ENCODE data around the gene DNAAF5. TPM values are rescaled to one million over a fixed set of nuclear protein-coding genes. Genes with fewer than 3 reads are reported as not detected.

DNAAF5 gene
- total and polyA plus RNA-seq, 9 of the 15 experiments (the other 6 are each of a cell fraction or from before 2014, with no cell fraction given), result 3.1 to 69.7 (median 19.1) TPM

GRCh38 chr7:801940-802381 is 75.5 kb downstream of the DNAAF5 start:
- Histone ChIP-seq H4K20me1 (replicated peaks; ENCODE audit: control insufficient read depth, insufficient read depth, low read length) (no peaks in the 10 kb centered on the region), H3K79me2 (ENCODE audit: control insufficient read depth, insufficient read depth, low read length) (no peaks in the 10 kb centered on the region), H3K9me3 (replicated peaks; ENCODE audit: control insufficient read depth, insufficient read depth, low read depth, low read length) (no peaks in the 10 kb centered on the region; the same call in 1 of the 2 replicates), H3K9ac (ENCODE audit: insufficient read depth in 1 of 2, low read depth in 2 of 2, low read length in 2 of 2) (peak overlapping the region in 1 of 2 experiments; percentile 71; a peak in 2 of 4 replicates), H3K36me3 (ENCODE audit: control insufficient read depth, insufficient read depth, low read length) (no peaks in the 10 kb centered on the region), H3K9me1 (ENCODE audit: control insufficient read depth, insufficient read depth, low read length) (no peaks in the 10 kb centered on the region), H3K4me3 (no peak overlapping the region), H2AFZ (ENCODE audit: low read depth, low read length) (no peak overlapping the region), H3K4me2 (ENCODE audit: insufficient read depth, low read length) (no peak overlapping the region), H3K27ac (ENCODE audit: extremely low read depth, low read depth, low read length) (no peak overlapping the region), H3K4me1 (replicated peaks in 1 of 2; ENCODE audit: control insufficient read depth in 2 of 2, insufficient read depth in 2 of 2, low read length in 2 of 2) (peaks cover 0 to 4% of the 10 kb centered on the region in 2 experiments; a peak in 2 of 5 replicates), H3K27me3 (ENCODE audit: control insufficient read depth in 2 of 2, insufficient read depth in 2 of 2, low read length in 2 of 2) (no peaks in the 10 kb centered on the region)
- POLR2A ChIA-PET, result no interaction called here
- no peak for FAIRE-seq
- WGBS (ENCODE audit: insufficient coverage, low coverage, missing lambda C conversion rate), result 54% methylated on average over 14 of the region's 19 CpGs
- intact Hi-C loops (cut with micrococcal nuclease) (no loop called here), in situ Hi-C loops (cut with MboI) (no loop called here)
- CTCF ChIA-PET (ENCODE audit: low intra/inter-chr PET ratio), result no interaction called here
- DNase-seq (ENCODE audit: extremely low read depth in 1 of 4, low spot score in 3 of 4), result no peak
- TF ChIP-seq LCOR (CRISPR knock-in tag; IDR thresholded peaks at IDR 0.05), result no peak
- TF ChIP-seq NFIC (IDR thresholded peaks at IDR 0.05), result 0 out of 2 replicates have a peak, but pooled peaks have one; percentile 18
- TF ChIP-seq CBFB (CRISPR knock-in tag; IDR thresholded peaks at IDR 0.05), result no peak
- no peak for ATAC-seq
- BruUV-seq (replicated peaks), result no TSS peak

DNA sequence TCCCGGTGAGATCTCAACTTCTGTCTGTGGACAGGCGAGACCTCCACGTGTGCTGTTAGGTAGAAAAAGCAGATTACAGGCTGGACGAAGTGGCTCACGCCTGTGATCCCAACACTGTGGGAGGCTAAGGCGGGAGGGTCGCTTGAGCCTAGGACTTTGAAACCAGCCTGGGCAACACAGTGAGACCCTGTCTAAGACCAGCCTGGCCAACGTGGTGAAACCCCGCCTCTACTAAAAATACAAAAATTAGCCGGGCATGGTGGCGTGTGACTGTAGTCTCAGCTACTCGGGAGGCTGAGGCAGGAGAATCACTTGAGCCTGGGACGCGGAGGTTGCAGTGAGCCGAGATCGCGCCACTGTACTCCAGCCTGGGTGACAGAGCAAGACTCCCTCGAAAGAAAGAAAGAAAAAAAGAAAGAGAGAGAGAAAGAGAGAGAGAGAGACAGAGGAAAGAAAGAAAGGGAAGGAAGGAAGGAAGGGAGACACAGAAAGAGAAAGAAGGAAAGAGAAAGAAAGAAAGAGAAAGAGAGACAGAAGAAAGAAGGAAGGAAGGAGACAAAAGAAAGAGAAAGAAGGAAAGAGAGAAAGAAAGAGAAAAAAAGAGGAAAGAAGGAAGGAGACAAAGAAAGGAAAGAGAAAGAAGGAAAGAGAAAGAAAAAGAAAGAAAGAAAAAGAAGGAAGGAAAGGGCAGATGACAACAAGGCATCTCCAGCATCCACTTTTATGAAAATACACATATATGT is 76.2 kb downstream of the DNAAF5 start:
- POLR2A ChIA-PET, result no interaction called here
- Histone ChIP-seq H3K9me1 (ENCODE audit: control insufficient read depth, insufficient read depth, low read length) (no peaks in the 10 kb centered on the region), H3K4me1 (replicated peaks in 1 of 2; ENCODE audit: control insufficient read depth in 2 of 2, insufficient read depth in 2 of 2, low read length in 2 of 2) (peaks cover 0 to 4% of the 10 kb centered on the region in 2 experiments; a peak in 2 of 5 replicates), H3K27me3 (ENCODE audit: control insufficient read depth in 2 of 2, insufficient read depth in 2 of 2, low read length in 2 of 2) (no peaks in the 10 kb centered on the region), H3K79me2 (ENCODE audit: control insufficient read depth, insufficient read depth, low read length) (no peaks in the 10 kb centered on the region), H3K9ac (ENCODE audit: insufficient read depth in 1 of 2, low read depth in 2 of 2, low read length in 2 of 2) (0 out of 4 replicates have a peak overlapping the region, but pooled peaks of 1 of the 2 experiments have one; percentile 71), H3K9me3 (replicated peaks; ENCODE audit: control insufficient read depth, insufficient read depth, low read depth, low read length) (no peaks in the 10 kb centered on the region; the same call in 1 of the 2 replicates), H3K27ac (ENCODE audit: extremely low read depth, low read depth, low read length) (no peak overlapping the region), H2AFZ (ENCODE audit: low read depth, low read length) (no peak overlapping the region), H3K4me3 (no peak overlapping the region), H4K20me1 (replicated peaks; ENCODE audit: control insufficient read depth, insufficient read depth, low read length) (no peaks in the 10 kb centered on the region), H3K36me3 (ENCODE audit: control insufficient read depth, insufficient read depth, low read length) (no peaks in the 10 kb centered on the region), H3K4me2 (ENCODE audit: insufficient read depth, low read length) (no peak overlapping the region)
- CTCF ChIA-PET (ENCODE audit: low intra/inter-chr PET ratio), result no interaction called here
- FAIRE-seq (no peak), ATAC-seq (no peak), DNase-seq (ENCODE audit: extremely low read depth in 1 of 4, low spot score in 3 of 4) (no peak)
- no TSS peak for BruUV-seq (replicated peaks)
- 73% methylated on average over 18 of the region's 18 CpGs for WGBS (ENCODE audit: insufficient coverage, low coverage, missing lambda C conversion rate)
- in situ Hi-C loops (cut with MboI), result no loop called here
- intact Hi-C loops (cut with micrococcal nuclease), result no loop called here
- TF ChIP-seq, protein P1, sequence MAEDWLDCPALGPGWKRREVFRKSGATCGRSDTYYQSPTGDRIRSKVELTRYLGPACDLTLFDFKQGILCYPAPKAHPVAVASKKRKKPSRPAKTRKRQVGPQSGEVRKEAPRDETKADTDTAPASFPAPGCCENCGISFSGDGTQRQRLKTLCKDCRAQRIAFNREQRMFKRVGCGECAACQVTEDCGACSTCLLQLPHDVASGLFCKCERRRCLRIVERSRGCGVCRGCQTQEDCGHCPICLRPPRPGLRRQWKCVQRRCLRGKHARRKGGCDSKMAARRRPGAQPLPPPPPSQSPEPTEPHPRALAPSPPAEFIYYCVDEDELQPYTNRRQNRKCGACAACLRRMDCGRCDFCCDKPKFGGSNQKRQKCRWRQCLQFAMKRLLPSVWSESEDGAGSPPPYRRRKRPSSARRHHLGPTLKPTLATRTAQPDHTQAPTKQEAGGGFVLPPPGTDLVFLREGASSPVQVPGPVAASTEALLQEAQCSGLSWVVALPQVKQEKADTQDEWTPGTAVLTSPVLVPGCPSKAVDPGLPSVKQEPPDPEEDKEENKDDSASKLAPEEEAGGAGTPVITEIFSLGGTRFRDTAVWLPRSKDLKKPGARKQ (CRISPR knock-in tag; IDR thresholded peaks at IDR 0.05), result no peak
- TF ChIP-seq RFX5 (IDR thresholded peaks at IDR 0.05; ENCODE audit: low read depth, low read length), result no peak
- peak in 1 of 2 experiments; percentile 42; a peak in 2 of 4 replicates for TF ChIP-seq HDAC1 (IDR thresholded peaks at IDR 0.05)
- peak; percentile 72; the same call in 1 of the 2 replicates for TF ChIP-seq HLTF (IDR thresholded peaks at IDR 0.05)
- no peak for TF ChIP-seq SMAD2 (IDR thresholded peaks at IDR 0.05; ENCODE audit: low read depth, low read length)
- TF ChIP-seq MTA1 (IDR thresholded peaks at IDR 0.05; ENCODE audit: borderline replicate concordance), result peak; percentile 55; the same call in 1 of the 2 replicates
- peak; percentile 15; the same call in 1 of the 2 replicates for TF ChIP-seq MTA2 (IDR thresholded peaks at IDR 0.05; ENCODE audit: low read depth)
- 0 out of 2 replicates have a peak, but pooled peaks have one; percentile 29 for TF ChIP-seq SMARCA5 (IDR thresholded peaks at IDR 0.05)
- no peak for TF ChIP-seq SMARCA4 (IDR thresholded peaks at IDR 0.05)
- TF ChIP-seq GATAD2B (IDR thresholded peaks at IDR 0.05; ENCODE audit: borderline replicate concordance), result no peak
- no peak for TF ChIP-seq JUND (IDR thresholded peaks at IDR 0.05; ENCODE audit: borderline replicate concordance, low read depth, low read length)
- no peak for TF ChIP-seq JUND (tag; IDR thresholded peaks at IDR 0.05; ENCODE audit: borderline replicate concordance, low read depth, low read length)
- no peak for TF ChIP-seq TSC22D4 (tag; IDR thresholded peaks at IDR 0.05)
- no peak for TF ChIP-seq ZNF23 (CRISPR knock-in tag; IDR thresholded peaks at IDR 0.05)

All from K562 (cell line).